ENCODE data around the gene NRXN2.

The NRXN2 gene

DNA sequence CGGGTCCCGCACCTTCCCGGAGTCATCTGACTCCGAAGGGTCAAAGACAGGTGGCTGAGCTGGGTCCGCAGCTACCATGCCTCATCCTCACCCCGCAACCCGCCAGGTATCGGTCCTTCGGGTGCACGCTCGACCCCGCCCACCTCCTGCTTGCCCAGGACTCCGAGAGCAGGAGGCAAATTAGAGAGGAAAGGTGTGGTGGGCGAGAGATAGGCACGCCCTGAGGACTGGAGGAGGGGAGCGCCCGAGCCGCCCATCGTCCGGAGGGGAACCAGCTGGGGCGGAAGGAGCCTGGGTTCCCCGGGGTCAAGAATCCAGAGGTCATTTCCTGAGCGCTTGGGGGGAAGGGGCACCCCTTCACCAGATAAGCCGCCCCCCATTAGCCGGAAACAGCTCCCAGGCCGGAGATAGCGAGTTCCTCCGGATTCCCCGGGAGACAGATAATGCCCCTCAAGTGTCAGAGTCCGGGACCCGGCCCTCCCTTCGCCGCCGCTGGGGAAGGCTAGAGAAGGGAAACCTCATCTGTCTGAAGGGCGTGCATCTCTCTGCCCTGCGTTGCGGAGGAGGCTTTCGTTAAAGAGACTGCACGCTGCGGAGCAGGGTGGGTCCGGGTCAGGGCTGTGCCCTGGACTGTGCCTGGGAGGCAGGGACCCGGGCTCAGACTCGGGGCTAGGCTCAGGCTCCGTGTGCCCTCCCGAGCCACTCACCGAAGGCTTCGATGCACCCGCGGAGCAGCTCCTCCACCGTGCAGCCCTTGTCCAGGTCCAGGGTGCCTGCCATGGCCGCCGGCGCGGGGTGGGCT lies 19.3 kb upstream of the NRXN2 start:
- H3K9me3 ChIP-seq (replicated peaks; ENCODE audit: insufficient read depth, low read length), result no peaks in the 10 kb centered on the region
- peak overlapping the region; percentile 19; the same call in 1 of the 2 replicates for H3K9ac ChIP-seq (ENCODE audit: low read length)
- peaks cover 93% of the 10 kb centered on the region for H3K27me3 ChIP-seq (replicated peaks; ENCODE audit: insufficient read depth, low read length)

GRCh38 chr11:64741375-64742086 lies 18.5 kb upstream of the NRXN2 start:
- Histone ChIP-seq H4K20me1 (ENCODE audit: insufficient read depth, low read length) (0 out of 2 replicates have a peak, but pooled peaks cover 5% of the 10 kb centered on the region), H3K36me3 (replicated peaks; ENCODE audit: insufficient read depth, low read length) (no peaks in the 10 kb centered on the region), H3K9me3 (replicated peaks; ENCODE audit: insufficient read depth, low read length) (no peaks in the 10 kb centered on the region), H3K27me3 (replicated peaks; ENCODE audit: insufficient read depth, low read length) (peaks cover 93% of the 10 kb centered on the region), H3K27ac (ENCODE audit: low read length) (no peak overlapping the region), H3K79me2 (ENCODE audit: low read length) (no peaks in the 10 kb centered on the region), H3K9me2 (replicated peaks; ENCODE audit: insufficient read depth, low read length) (no peaks in the 10 kb centered on the region), H3K4me2 (ENCODE audit: low read depth, low read length) (peak overlapping the region; percentile 91; the same call in 1 of the 2 replicates), H2AFZ (ENCODE audit: low read length) (no peak overlapping the region), H3K4me1 (ENCODE audit: low read length) (peaks cover 16% of the 10 kb centered on the region), H3K9ac (ENCODE audit: low read length) (no peak overlapping the region), H3F3A (ENCODE audit: insufficient read depth, low read length) (peaks cover 4% of the 10 kb centered on the region; the same call in 1 of the 2 replicates), H3K4me3 (ENCODE audit: low read length) (no peak overlapping the region)
- TF ChIP-seq EZH2phosphoT487 (IDR thresholded peaks at IDR 0.05; ENCODE audit: low read length) (no peak), EZH2 (optimal IDR thresholded peaks at IDR 0.05; ENCODE audit: low read depth, low read length) (no peak)
- TF ChIP-seq, protein P1, sequence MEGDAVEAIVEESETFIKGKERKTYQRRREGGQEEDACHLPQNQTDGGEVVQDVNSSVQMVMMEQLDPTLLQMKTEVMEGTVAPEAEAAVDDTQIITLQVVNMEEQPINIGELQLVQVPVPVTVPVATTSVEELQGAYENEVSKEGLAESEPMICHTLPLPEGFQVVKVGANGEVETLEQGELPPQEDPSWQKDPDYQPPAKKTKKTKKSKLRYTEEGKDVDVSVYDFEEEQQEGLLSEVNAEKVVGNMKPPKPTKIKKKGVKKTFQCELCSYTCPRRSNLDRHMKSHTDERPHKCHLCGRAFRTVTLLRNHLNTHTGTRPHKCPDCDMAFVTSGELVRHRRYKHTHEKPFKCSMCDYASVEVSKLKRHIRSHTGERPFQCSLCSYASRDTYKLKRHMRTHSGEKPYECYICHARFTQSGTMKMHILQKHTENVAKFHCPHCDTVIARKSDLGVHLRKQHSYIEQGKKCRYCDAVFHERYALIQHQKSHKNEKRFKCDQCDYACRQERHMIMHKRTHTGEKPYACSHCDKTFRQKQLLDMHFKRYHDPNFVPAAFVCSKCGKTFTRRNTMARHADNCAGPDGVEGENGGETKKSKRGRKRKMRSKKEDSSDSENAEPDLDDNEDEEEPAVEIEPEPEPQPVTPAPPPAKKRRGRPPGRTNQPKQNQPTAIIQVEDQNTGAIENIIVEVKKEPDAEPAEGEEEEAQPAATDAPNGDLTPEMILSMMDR (IDR thresholded peaks at IDR 0.05; ENCODE audit: low read length), result no peak
- DNase-seq, result no peak

More for the DNA sequence above, 19.3 kb upstream of the NRXN2 start:
- H3K9me2 ChIP-seq (replicated peaks; ENCODE audit: insufficient read depth, low read length), result no peaks in the 10 kb centered on the region
- TF ChIP-seq EZH2phosphoT487 (IDR thresholded peaks at IDR 0.05; ENCODE audit: low read length) (no peak), EZH2 (optimal IDR thresholded peaks at IDR 0.05; ENCODE audit: low read depth, low read length) (no peak)
- TF ChIP-seq, protein P1 (IDR thresholded peaks at IDR 0.05; ENCODE audit: low read length), result no peak
- 0 out of 2 replicates have a peak, but pooled peaks cover 5% of the 10 kb centered on the region for H4K20me1 ChIP-seq (ENCODE audit: insufficient read depth, low read length)
- peak overlapping the region; percentile 91 for H3K4me2 ChIP-seq (ENCODE audit: low read depth, low read length)
- no peak for DNase-seq
- H3K4me1 ChIP-seq (ENCODE audit: low read length), result peaks cover 16% of the 10 kb centered on the region
- H3K79me2 ChIP-seq (ENCODE audit: low read length), result no peaks in the 10 kb centered on the region
- H3K27ac ChIP-seq (ENCODE audit: low read length), result no peak overlapping the region
- peak overlapping the region; percentile 63 for H3K4me3 ChIP-seq (ENCODE audit: low read length)
- peaks cover 4% of the 10 kb centered on the region; the same call in 1 of the 2 replicates for H3F3A ChIP-seq (ENCODE audit: insufficient read depth, low read length)
- H3K36me3 ChIP-seq (replicated peaks; ENCODE audit: insufficient read depth, low read length), result no peaks in the 10 kb centered on the region
- H2AFZ ChIP-seq (ENCODE audit: low read length), result peak overlapping the region; percentile 70; the same call in 1 of the 2 replicates

DNA sequence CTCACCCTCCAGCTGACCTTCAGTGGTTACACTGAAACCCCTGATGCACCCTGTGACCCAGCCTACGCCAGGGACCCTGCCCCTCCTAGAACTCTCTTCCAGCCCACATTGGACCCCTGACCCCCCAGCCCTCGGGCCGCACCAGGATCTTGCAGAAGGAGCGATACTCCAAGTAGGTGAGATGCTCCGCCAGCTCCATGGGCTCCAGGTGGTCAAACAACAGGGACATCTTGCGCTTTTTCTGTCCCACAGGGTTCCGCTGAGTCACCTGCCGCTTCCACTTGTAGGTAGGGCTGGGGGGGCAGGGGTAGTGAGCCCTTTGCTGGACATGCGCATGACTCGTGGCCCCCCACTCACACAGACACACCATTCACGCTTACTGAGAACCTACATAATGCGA lies 16.9 kb upstream of the NRXN2 start:
- no peak overlapping the region for H3K4me3 ChIP-seq (ENCODE audit: low read length)
- H3K27ac ChIP-seq (ENCODE audit: low read length), result no peak overlapping the region
- 0 out of 2 replicates have a peak, but pooled peaks cover 5% of the 10 kb centered on the region for H4K20me1 ChIP-seq (ENCODE audit: insufficient read depth, low read length)
- no peaks in the 10 kb centered on the region for H3K79me2 ChIP-seq (ENCODE audit: low read length)
- no peak for DNase-seq
- H3K36me3 ChIP-seq (replicated peaks; ENCODE audit: insufficient read depth, low read length), result no peaks in the 10 kb centered on the region
- TF ChIP-seq EZH2phosphoT487 (IDR thresholded peaks at IDR 0.05; ENCODE audit: low read length), result no peak
- TF ChIP-seq, protein P1 (IDR thresholded peaks at IDR 0.05; ENCODE audit: low read length), result no peak
- no peak for TF ChIP-seq EZH2 (optimal IDR thresholded peaks at IDR 0.05; ENCODE audit: low read depth, low read length)
- H3K4me1 ChIP-seq (ENCODE audit: low read length), result peaks cover 7% of the 10 kb centered on the region
- H2AFZ ChIP-seq (ENCODE audit: low read length), result no peak overlapping the region
- no peak overlapping the region for H3K9ac ChIP-seq (ENCODE audit: low read length)
- peaks cover 93% of the 10 kb centered on the region for H3K27me3 ChIP-seq (replicated peaks; ENCODE audit: insufficient read depth, low read length)
- H3F3A ChIP-seq (ENCODE audit: insufficient read depth, low read length), result peaks cover 4% of the 10 kb centered on the region; the same call in 1 of the 2 replicates
- H3K9me3 ChIP-seq (replicated peaks; ENCODE audit: insufficient read depth, low read length), result no peaks in the 10 kb centered on the region
- H3K4me2 ChIP-seq (ENCODE audit: low read depth, low read length), result no peak overlapping the region
- H3K9me2 ChIP-seq (replicated peaks; ENCODE audit: insufficient read depth, low read length), result no peaks in the 10 kb centered on the region

Data from MM.1S (cell line).